SU-DHL-6 (cell line): ENCODE results near the gene PRDM11.

ENCODE experiments used
- H2AFZ ChIP-seq: fragments of 200-600 bp; sonication (generic); 2 replicates; pipeline ENCODE4 v1.6.1; 2014; ENCODE audit warnings: low read depth, mild to moderate bottlenecking, moderate library complexity, mixed read lengths, antibody characterized with exemption, low read length; ENCODE audit not compliant: severe bottlenecking
- H3F3A ChIP-seq: fragments of 200-600 bp; shearing (Covaris generic); 2 replicates; pipeline ENCODE4 v1.6.0; 2016; ENCODE audit warnings: antibody characterized with exemption, mild to moderate bottlenecking; ENCODE audit not compliant: insufficient read depth
- H3K27ac ChIP-seq: fragments of 200-600 bp; sonication (generic); 2 replicates; pipeline ENCODE4 v1.5.1; 2016; ENCODE audit warnings: low read depth, mild to moderate bottlenecking, low read length, moderate library complexity, mixed read lengths
- H3K27me3 ChIP-seq: fragments of 200-600 bp; sonication (generic), shearing (Covaris generic); 2 replicates; pipeline ENCODE4 v1.6.0; 2014; ENCODE audit warnings: mild to moderate bottlenecking, low read length
- H3K36me3 ChIP-seq: fragments of 200-600 bp; sonication (generic); 2 replicates; pipeline ENCODE4 v1.6.1; 2014; ENCODE audit warnings: mild to moderate bottlenecking, low read length, mixed read lengths
- H3K4me2 ChIP-seq: fragments of 300-600, 200-600 bp; shearing (Covaris generic), sonication (generic); 2 replicates; pipeline ENCODE4 v1.6.0; 2014; ENCODE audit warnings: low read length, low read depth, mild to moderate bottlenecking; ENCODE audit not compliant: poor library complexity, severe bottlenecking
- H3K4me3 ChIP-seq: fragments of 200-600 bp; sonication (generic); 2 replicates; pipeline ENCODE4 v1.5.1; 2014; ENCODE audit warnings: antibody characterized with exemption, low read length, mild to moderate bottlenecking, mixed read lengths; ENCODE audit not compliant: insufficient read depth, poor library complexity, severe bottlenecking
- H3K79me2 ChIP-seq: fragments of 200-600 bp; sonication (generic); 2 replicates; pipeline ENCODE4 v1.6.1; 2014; ENCODE audit warnings: mild to moderate bottlenecking, low read length, moderate library complexity; ENCODE audit not compliant: insufficient read depth
- H3K9ac ChIP-seq: fragments of 200-600 bp; sonication (generic); 2 replicates; pipeline ENCODE4 v1.7.0; 2014; ENCODE audit warnings: mild to moderate bottlenecking, low read length
- H3K9me2 ChIP-seq: fragments of 200-600 bp; sonication (generic); replicated peaks from 2 replicates; pipeline ENCODE4 v1.6.1; 2014; ENCODE audit warnings: low read length; ENCODE audit not compliant: insufficient read depth
- H3K9me3 ChIP-seq: fragments of 200-600 bp; sonication (generic); 2 replicates; pipeline ENCODE4 v1.6.1; 2014; ENCODE audit warnings: low read length, mixed read lengths; ENCODE audit not compliant: insufficient read depth
- H4K20me1 ChIP-seq: fragments of 200-600 bp; sonication (generic); 2 replicates; pipeline ENCODE4 v1.6.1; 2014; ENCODE audit warnings: low read depth, mild to moderate bottlenecking, antibody characterized with exemption, low read length, moderate library complexity, mixed read lengths
- CTCF ChIP-seq: fragments of 200-600 bp; sonication (generic); IDR thresholded peaks from one replicate; pipeline ENCODE4 v1.5.1; 2017; ENCODE audit warnings: antibody characterized with exemption, mild to moderate bottlenecking, low read length, moderate library complexity; ENCODE audit not compliant: insufficient read depth, poor library complexity, severe bottlenecking
- EZH2phosphoT487 ChIP-seq: fragments of 200-600 bp; sonication (generic), shearing (Covaris generic); conservative IDR thresholded peaks from 2 replicates; pipeline ENCODE4 v1.6.1; 2018; ENCODE audit warnings: mild to moderate bottlenecking, antibody characterized with exemption, low read length, moderate library complexity, mixed read lengths

The PRDM11 gene

GRCh38 chr11:45274206-45274605 is 127.8 kb downstream of the PRDM11 start:
- no peaks in the 10 kb centered on the region for H3K79me2 ChIP-seq
- no peak for TF ChIP-seq CTCF
- no peak for TF ChIP-seq EZH2phosphoT487
- H3K27me3 ChIP-seq = 0 out of 2 replicates have a peak, but pooled peaks cover 4% of the 10 kb centered on the region
- H3K4me2 ChIP-seq = no peak overlapping the region
- no peak overlapping the region for H2AFZ ChIP-seq
- H3F3A ChIP-seq = no peaks in the 10 kb centered on the region
- H3K27ac ChIP-seq = no peak overlapping the region
- no peaks in the 10 kb centered on the region for H3K36me3 ChIP-seq
- no peaks in the 10 kb centered on the region for H4K20me1 ChIP-seq
- H3K9me3 ChIP-seq = no peaks in the 10 kb centered on the region
- no peak overlapping the region for H3K9ac ChIP-seq
- no peaks in the 10 kb centered on the region for H3K9me2 ChIP-seq
- H3K4me3 ChIP-seq = no peak overlapping the region

GRCh38 chr11:45275828-45276227 is 129.4 kb downstream of the PRDM11 start:
- Histone ChIP-seq H3K36me3 (no peaks in the 10 kb centered on the region), H3K27ac (no peak overlapping the region), H3K9ac (no peak overlapping the region), H3K4me3 (no peak overlapping the region), H3F3A (no peaks in the 10 kb centered on the region), H3K27me3 (0 out of 2 replicates have a peak, but pooled peaks cover 2% of the 10 kb centered on the region), H3K4me2 (no peak overlapping the region), H3K9me2 (no peaks in the 10 kb centered on the region), H2AFZ (no peak overlapping the region), H3K9me3 (no peaks in the 10 kb centered on the region), H3K79me2 (no peaks in the 10 kb centered on the region), H4K20me1 (no peaks in the 10 kb centered on the region)
- TF ChIP-seq EZH2phosphoT487 (no peak), CTCF (no peak)

- Histone ChIP-seq H3K9ac (no peak overlapping the region), H3K4me3 (no peak overlapping the region), H4K20me1 (no peaks in the 10 kb centered on the region), H3K27me3 (no peaks in the 10 kb centered on the region), H2AFZ (no peak overlapping the region), H3K27ac (no peak overlapping the region), H3K79me2 (no peaks in the 10 kb centered on the region), H3K36me3 (no peaks in the 10 kb centered on the region), H3K9me3 (no peaks in the 10 kb centered on the region), H3K4me2 (no peak overlapping the region), H3K9me2 (no peaks in the 10 kb centered on the region), H3F3A (no peaks in the 10 kb centered on the region)
- no peak for TF ChIP-seq EZH2phosphoT487
- TF ChIP-seq CTCF = no peak
These were observed 132.3 kb downstream of the PRDM11 start for GRCh38 chr11:45278714-45279113.

- H2AFZ ChIP-seq = no peak overlapping the region
- H3K36me3 ChIP-seq = no peaks in the 10 kb centered on the region
- H3K79me2 ChIP-seq = no peaks in the 10 kb centered on the region
- no peak overlapping the region for H3K4me3 ChIP-seq
- no peaks in the 10 kb centered on the region for H3K9me3 ChIP-seq
- no peaks in the 10 kb centered on the region for H3K27me3 ChIP-seq
- H3K9ac ChIP-seq = no peak overlapping the region
- no peak overlapping the region for H3K4me2 ChIP-seq
- no peak for TF ChIP-seq EZH2phosphoT487
- TF ChIP-seq CTCF = no peak
- H3K9me2 ChIP-seq = no peaks in the 10 kb centered on the region
- H4K20me1 ChIP-seq = no peaks in the 10 kb centered on the region
- H3F3A ChIP-seq = no peaks in the 10 kb centered on the region
- no peak overlapping the region for H3K27ac ChIP-seq
These were observed 133.2 kb downstream of the PRDM11 start for GRCh38 chr11:45279645-45280044.
